ENCODE measurements around the gene ANAPC4. TPM values are rescaled to one million over a fixed set of nuclear protein-coding genes. Genes with fewer than 3 reads are reported as not detected.

ANAPC4 gene
- total and polyA plus RNA-seq, 2 of the 4 experiments (the other 2 are of a cell fraction), result 12.4 to 18.3 TPM

DNA sequence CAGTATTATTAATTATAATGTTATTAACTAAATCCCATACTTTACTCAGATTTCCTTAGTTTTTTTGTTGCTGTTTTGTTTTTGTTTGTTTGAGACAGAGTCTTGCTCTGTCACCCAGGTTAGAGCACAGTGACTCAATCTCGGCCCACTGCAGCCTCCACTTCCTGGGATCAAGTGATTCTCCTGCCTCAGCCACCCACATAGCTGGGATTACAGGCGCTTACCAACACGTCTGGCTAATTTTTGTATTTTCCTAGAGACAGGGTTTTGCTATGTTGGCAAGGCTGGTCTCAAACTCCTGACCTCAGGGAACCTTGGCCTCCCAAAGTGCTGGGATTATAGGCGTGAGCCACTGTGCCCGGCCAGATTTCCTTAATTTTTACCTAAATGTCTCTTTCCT lies 72.2 kb downstream of the ANAPC4 start:
- Histone ChIP-seq H2BK5ac (ENCODE audit: low read depth, low read length, poor library complexity, severe bottlenecking) (no peak overlapping the region), H2BK15ac (ENCODE audit: low read depth, low read length) (no peak overlapping the region), H3K18ac (ENCODE audit: low read depth, low read length) (no peak overlapping the region), H3K9me1 (ENCODE audit: insufficient read depth, low read length) (no peaks in the 10 kb centered on the region), H2AFZ (replicated peaks; ENCODE audit: low read length, poor library complexity) (no peak overlapping the region), H4K5ac (ENCODE audit: low read depth, low read length) (no peak overlapping the region), H2BK120ac (ENCODE audit: low read depth, low read length) (no peak overlapping the region), H4K20me1 (ENCODE audit: insufficient read depth, low read length) (no peaks in the 10 kb centered on the region), H3K36me3 (ENCODE audit: control insufficient read depth, insufficient read depth, low read length) (no peaks in the 10 kb centered on the region), H3K56ac (ENCODE audit: extremely low read depth, insufficient read depth, low read length) (no peak overlapping the region), H2AK9ac (replicated peaks; ENCODE audit: low read depth, low read length, poor library complexity) (no peak overlapping the region), H3K27ac (ENCODE audit: insufficient read depth, low read length) (no peak overlapping the region), H3K9ac (ENCODE audit: low read depth, low read length) (no peak overlapping the region), H2AK5ac (ENCODE audit: low read depth, low read length) (no peak overlapping the region), H3K4me3 (ENCODE audit: insufficient read depth, low read depth, low read length) (no peak overlapping the region), H3K14ac (replicated peaks; ENCODE audit: low read depth, low read length) (no peak overlapping the region), H3K9me3 (ENCODE audit: control insufficient read depth, insufficient read depth, low read length) (no peaks in the 10 kb centered on the region), H4K91ac (ENCODE audit: insufficient read depth, low read depth, low read length) (no peak overlapping the region), H3K4ac (ENCODE audit: low read depth, low read length) (no peak overlapping the region), H2BK20ac (ENCODE audit: low read depth, low read length) (no peak overlapping the region), H3K4me1 (ENCODE audit: control insufficient read depth, insufficient read depth, low read length) (no peaks in the 10 kb centered on the region), H3K27me3 (ENCODE audit: control insufficient read depth, insufficient read depth, low read length) (peaks cover 23% of the 10 kb centered on the region), H4K8ac (ENCODE audit: low read depth in 2 of 2, low read length in 2 of 2) (no peak overlapping the region), H3K79me1 (ENCODE audit: low read depth in 1 of 2, low read length in 2 of 2) (no peaks in the 10 kb centered on the region), H3K23ac (ENCODE audit: low read depth, low read length) (no peak overlapping the region), H3K4me2 (ENCODE audit: low read depth, low read length) (no peak overlapping the region)
- DNase-seq (no peak), ATAC-seq (ENCODE audit: low read depth) (no peak)
- intact Hi-C loops (cut with micrococcal nuclease), result loop anchor here (10.0 kb wide), 1 partner anchor 536 kb away; no protein-coding TSS in a partner anchor
- CTCF ChIA-PET, result interaction anchor here (0.6 to 1.1 kb wide), 2 partner anchors 8 to 10 kb away, joined by 3 to 7 read pairs; no protein-coding TSS in a partner anchor
- BruUV-seq (replicated peaks), result no TSS peak
- in situ Hi-C loops (cut with MboI; ENCODE audit: low sequenced_read_pairs), result no loop called here
- POLR2A ChIA-PET (ENCODE audit: unreplicated experiment), result interaction anchor here (0.6 kb wide), 1 partner anchor 298 kb away, joined by 9 read pairs; no protein-coding TSS in a partner anchor
- 92% methylated on average over 2 of the region's 5 CpGs; no CpG with 5 or more reads in 1 of the 2 experiments for whole genome bisulfite sequencing, 2 experiments (ENCODE audit: extremely low coverage in 2 of 2, insufficient read length in 1 of 2)
- TF ChIP-seq MXI1 (IDR thresholded peaks at IDR 0.05; ENCODE audit: borderline replicate concordance, low read depth, low read length) (no peak), SMC3 (IDR thresholded peaks at IDR 0.05; ENCODE audit: low read depth, low read length) (no peak), RAD21 (IDR thresholded peaks at IDR 0.05; ENCODE audit: low read length) (no peak), CEBPB (IDR thresholded peaks at IDR 0.05; ENCODE audit: low read depth, low read length) (no peak), RCOR1 (IDR thresholded peaks at IDR 0.05; ENCODE audit: insufficient replicate concordance, low read length) (no peak), MAZ (IDR thresholded peaks at IDR 0.05; ENCODE audit: borderline replicate concordance, low read depth, low read length) (no peak), CHD1 (IDR thresholded peaks at IDR 0.05; ENCODE audit: low read depth, low read length) (no peak)
- TF ChIP-seq, protein P1, sequence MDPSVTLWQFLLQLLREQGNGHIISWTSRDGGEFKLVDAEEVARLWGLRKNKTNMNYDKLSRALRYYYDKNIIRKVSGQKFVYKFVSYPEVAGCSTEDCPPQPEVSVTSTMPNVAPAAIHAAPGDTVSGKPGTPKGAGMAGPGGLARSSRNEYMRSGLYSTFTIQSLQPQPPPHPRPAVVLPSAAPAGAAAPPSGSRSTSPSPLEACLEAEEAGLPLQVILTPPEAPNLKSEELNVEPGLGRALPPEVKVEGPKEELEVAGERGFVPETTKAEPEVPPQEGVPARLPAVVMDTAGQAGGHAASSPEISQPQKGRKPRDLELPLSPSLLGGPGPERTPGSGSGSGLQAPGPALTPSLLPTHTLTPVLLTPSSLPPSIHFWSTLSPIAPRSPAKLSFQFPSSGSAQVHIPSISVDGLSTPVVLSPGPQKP (IDR thresholded peaks at IDR 0.05; ENCODE audit: borderline replicate concordance, low read depth, low read length), result no peak
- TF ChIP-seq, protein P2, sequence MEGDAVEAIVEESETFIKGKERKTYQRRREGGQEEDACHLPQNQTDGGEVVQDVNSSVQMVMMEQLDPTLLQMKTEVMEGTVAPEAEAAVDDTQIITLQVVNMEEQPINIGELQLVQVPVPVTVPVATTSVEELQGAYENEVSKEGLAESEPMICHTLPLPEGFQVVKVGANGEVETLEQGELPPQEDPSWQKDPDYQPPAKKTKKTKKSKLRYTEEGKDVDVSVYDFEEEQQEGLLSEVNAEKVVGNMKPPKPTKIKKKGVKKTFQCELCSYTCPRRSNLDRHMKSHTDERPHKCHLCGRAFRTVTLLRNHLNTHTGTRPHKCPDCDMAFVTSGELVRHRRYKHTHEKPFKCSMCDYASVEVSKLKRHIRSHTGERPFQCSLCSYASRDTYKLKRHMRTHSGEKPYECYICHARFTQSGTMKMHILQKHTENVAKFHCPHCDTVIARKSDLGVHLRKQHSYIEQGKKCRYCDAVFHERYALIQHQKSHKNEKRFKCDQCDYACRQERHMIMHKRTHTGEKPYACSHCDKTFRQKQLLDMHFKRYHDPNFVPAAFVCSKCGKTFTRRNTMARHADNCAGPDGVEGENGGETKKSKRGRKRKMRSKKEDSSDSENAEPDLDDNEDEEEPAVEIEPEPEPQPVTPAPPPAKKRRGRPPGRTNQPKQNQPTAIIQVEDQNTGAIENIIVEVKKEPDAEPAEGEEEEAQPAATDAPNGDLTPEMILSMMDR (conservative IDR thresholded peaks at IDR 0.05; ENCODE audit: low read depth, low read length), result no peak
- dilution Hi-C loops (cut with HindIII; ENCODE audit: low sequenced_read_pairs, unreplicated experiment), result no loop called here
